ENCODE data around the gene PDILT. TPM values are rescaled to one million over a fixed set of nuclear protein-coding genes. Genes with fewer than 3 reads are reported as not detected.
"Not testable (repeated sequence)": the region's sequence is repeated elsewhere in the genome, so short reads cannot be mapped to it uniquely, and the experiment has no call there.

Gene PDILT
- polyA plus RNA-seq (ENCODE audit: insufficient read length in 4 of 4) = under 1 TPM in 1 of 4 donors, not detected in 3; 0.09 TPM

- DNase-seq (ENCODE audit: low read depth in 4 of 4, low spot score in 3 of 4) = no peak
Measured at GRCh38 chr16:20404637-20405036, at the start of gene PDILT. Gene PDILT (minus strand): TSS chr16:20404737. CDS start chr16:20399300, 5,437 bp downstream.

- not testable (repeated sequence) for DNase-seq (ENCODE audit: low read depth in 4 of 4, low spot score in 3 of 4)
Measured at GRCh38 chr16:20453633-20454032, 49.1 kb upstream of the PDILT start.

GRCh38 chr16:20451364-20451763 lies 46.8 kb upstream of the PDILT start, which contains the start of gene ACSM2A:
Gene ACSM2A (plus strand): TSS chr16:20451521. CDS start chr16:20460115, 8,594 bp downstream.
- DNase-seq (ENCODE audit: low read depth in 4 of 4, low spot score in 3 of 4) = not testable (repeated sequence)

GRCh38 chr16:20446652-20447393 lies 42.3 kb upstream of the PDILT start:
- DNase-seq (ENCODE audit: low read depth in 4 of 4, low spot score in 3 of 4) = not testable (repeated sequence)

- not testable (repeated sequence) for DNase-seq (ENCODE audit: low read depth in 4 of 4, low spot score in 3 of 4)
Measured at GRCh38 chr16:20441859-20442258, 37.3 kb upstream of the PDILT start.

GRCh38 chr16:20441191-20441590 lies 36.7 kb upstream of the PDILT start:
- DNase-seq (ENCODE audit: low read depth in 4 of 4, low spot score in 3 of 4) = no peak

GRCh38 chr16:20440731-20441130 lies 36.2 kb upstream of the PDILT start:
- not testable (repeated sequence) for DNase-seq (ENCODE audit: low read depth in 4 of 4, low spot score in 3 of 4)

GRCh38 chr16:20439820-20440231 lies 35.3 kb upstream of the PDILT start:
- not testable (repeated sequence) for DNase-seq (ENCODE audit: low read depth in 4 of 4, low spot score in 3 of 4)

- not testable (repeated sequence) for DNase-seq (ENCODE audit: low read depth in 4 of 4, low spot score in 3 of 4)
Measured at GRCh38 chr16:20438950-20439349, 34.4 kb upstream of the PDILT start.

- no peak for DNase-seq (ENCODE audit: low read depth in 4 of 4, low spot score in 3 of 4)
Measured at GRCh38 chr16:20430948-20431347, 26.4 kb upstream of the PDILT start.

GRCh38 chr16:20430480-20430879 lies 25.9 kb upstream of the PDILT start:
- DNase-seq (ENCODE audit: low read depth in 4 of 4, low spot score in 3 of 4) = not testable (repeated sequence)

- not testable (repeated sequence) for DNase-seq (ENCODE audit: low read depth in 4 of 4, low spot score in 3 of 4)
Measured at GRCh38 chr16:20429499-20429898, 25.0 kb upstream of the PDILT start.

- DNase-seq (ENCODE audit: low read depth in 4 of 4, low spot score in 3 of 4) = not testable (repeated sequence)
Measured at GRCh38 chr16:20427401-20427797, 22.9 kb upstream of the PDILT start.

GRCh38 chr16:20424129-20424866 lies 19.8 kb upstream of the PDILT start:
- DNase-seq (ENCODE audit: low read depth in 4 of 4, low spot score in 3 of 4) = no peak

- not testable (repeated sequence) for DNase-seq (ENCODE audit: low read depth in 4 of 4, low spot score in 3 of 4)
Measured at GRCh38 chr16:20423772-20424128, 19.2 kb upstream of the PDILT start.

- DNase-seq (ENCODE audit: low read depth in 4 of 4, low spot score in 3 of 4) = not testable (repeated sequence)
Measured at GRCh38 chr16:20421748-20422147, 17.2 kb upstream of the PDILT start.

GRCh38 chr16:20419093-20419492 lies 14.6 kb upstream of the PDILT start:
- DNase-seq (ENCODE audit: low read depth in 4 of 4, low spot score in 3 of 4) = not testable (repeated sequence)

GRCh38 chr16:20415541-20415940 lies 11.0 kb upstream of the PDILT start:
- no peak for DNase-seq (ENCODE audit: low read depth in 4 of 4, low spot score in 3 of 4)

GRCh38 chr16:20411055-20411454 lies 6.5 kb upstream of the PDILT start:
- no peak for DNase-seq (ENCODE audit: low read depth in 4 of 4, low spot score in 3 of 4)

- DNase-seq (ENCODE audit: low read depth in 4 of 4, low spot score in 3 of 4) = no peak
Measured at GRCh38 chr16:20410121-20410723, 5.7 kb upstream of the PDILT start.
